DMS 273 treated with DMSO at 0.1 percent for 48 hours (cell line): Measurements from ENCODE around the gene PCP2.
A peak's percentile ranks its signal among the peaks of the same experiment; 100 is the strongest.
"Not testable (repeated sequence)": the region's sequence is repeated elsewhere in the genome, so short reads cannot be mapped to it uniquely, and the experiment has no call there.

Experiments
- DNase-seq: peaks from one replicate; lab custom pipeline; 2025; lab: John Stamatoyannopoulos, UW

PCP2 gene

DNA sequence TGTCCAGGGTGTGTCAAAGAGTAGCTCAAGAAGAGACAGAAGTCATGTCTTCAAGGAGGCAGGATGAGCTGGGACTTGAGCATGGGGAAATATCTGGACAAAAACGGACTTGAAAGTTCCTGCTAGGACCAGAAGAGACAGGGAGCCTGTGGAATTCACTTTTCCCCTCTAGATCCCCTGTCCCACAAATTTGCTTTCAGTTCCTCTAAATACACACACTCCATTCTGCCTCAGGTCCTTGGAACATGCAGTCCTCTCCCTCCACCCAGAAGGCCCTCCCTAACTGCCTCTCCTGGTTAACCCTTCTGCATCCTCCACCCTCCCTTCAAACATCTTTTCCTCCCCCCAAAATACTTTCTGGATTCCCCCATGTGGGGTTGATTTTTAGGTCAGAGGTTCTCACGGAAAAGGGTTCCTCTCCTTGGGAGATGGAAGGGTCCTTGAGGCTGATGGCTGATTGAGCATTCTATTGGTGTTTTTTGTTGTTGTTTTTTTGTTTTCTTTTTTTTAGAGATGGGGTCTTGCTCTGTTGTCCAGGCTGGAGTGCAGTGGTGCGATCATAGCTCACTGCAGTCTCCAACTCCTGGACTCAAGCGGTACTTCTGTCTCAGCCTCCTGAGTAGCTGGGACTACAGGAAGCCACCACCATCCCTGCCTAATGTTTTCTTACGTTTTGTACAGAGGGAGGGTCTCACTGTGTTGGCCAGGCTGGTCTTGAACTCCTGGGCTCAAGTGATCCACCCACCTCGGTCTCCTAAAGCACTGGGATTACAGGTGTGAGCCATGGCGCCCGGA, 28.4 kb upstream of the PCP2 start:
- DNase-seq, result no peak

- DNase-seq, result peak; percentile 16
These were observed 24.7 kb upstream of the PCP2 start for GRCh38 chr19:7658219-7658686.

- DNase-seq, result no peak
These were observed 23.7 kb upstream of the PCP2 start for GRCh38 chr19:7657131-7657751.

DNA sequence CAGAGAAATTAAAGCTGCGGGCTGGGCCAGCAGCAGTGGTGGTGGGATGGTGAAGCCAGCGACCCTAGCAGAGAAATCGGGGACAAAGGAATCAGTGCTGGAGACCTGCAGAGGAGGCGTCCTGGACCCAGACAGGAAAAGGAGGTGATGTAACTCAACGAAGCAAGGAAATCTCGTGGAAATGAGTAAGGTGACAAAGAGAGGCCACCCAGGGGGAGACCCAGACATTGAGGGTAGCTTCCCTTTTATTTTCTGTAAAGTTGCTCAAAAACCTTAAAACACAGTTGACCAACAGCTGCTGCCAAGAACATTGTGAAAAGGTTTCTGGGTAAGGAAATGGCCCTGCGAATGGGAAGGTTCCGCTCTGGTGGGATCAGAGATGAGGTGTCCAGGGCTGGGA, 22.1 kb upstream of the PCP2 start:
- no peak for DNase-seq

- no peak for DNase-seq
These were observed 20.9 kb upstream of the PCP2 start for GRCh38 chr19:7654401-7654800.

GRCh38 chr19:7652061-7652641, 18.6 kb upstream of the PCP2 start:
- no peak for DNase-seq

DNA sequence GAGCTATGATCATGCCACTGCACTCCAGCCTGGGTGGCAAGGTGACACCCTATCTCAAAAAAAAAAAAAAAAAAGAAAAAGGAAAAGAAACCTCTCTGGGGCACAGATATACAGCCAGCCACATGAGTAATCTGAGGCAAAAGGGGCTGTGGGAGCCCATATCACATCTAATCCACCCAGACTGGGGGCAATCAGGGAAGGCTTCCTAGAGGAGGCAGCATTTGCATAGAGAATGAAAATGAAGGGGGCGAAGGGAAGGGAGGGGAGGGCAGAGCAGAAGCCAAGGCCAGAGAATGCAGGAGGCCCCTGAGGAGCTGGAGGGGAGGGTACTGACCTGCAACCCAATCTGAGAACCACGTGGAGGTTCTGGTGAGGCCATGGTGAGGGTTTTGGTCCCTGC, 16.6 kb upstream of the PCP2 start:
- no peak for DNase-seq

DNA sequence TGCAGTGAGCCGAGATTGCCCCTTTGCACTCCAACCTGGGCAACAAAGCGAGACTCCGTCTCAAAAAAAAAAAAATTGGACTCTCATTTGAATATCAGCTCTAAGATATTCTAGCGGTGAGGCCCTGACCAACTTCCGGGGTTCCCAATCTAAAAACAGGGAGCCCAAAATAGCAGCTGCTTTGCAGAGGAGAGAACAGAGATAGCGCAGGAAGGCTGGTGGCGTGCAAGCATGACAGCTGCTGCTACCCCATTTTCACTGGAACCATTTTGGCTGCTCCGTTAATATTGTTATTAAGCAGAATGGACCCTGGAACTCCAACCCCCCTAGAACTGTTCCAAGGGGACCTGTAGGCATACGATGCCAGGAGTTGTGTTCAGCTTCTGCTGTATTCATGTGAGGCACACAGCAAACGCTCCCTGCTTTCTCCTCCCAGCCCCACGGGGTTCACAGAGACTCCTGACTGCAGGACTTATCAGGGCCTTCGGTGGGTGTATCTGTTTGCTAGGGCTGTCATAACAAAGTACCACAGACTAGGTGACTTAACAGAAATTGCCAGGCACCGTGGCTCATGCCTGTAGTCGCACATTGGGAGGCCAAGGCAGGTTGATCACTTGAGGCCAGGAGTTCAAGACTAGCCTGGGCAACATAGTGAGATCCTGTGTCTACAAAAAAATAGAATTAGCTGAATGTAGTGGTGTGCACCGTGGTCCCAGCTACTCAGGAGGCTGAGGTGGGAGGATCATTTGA, 14.9 kb upstream of the PCP2 start:
- no peak for DNase-seq

DNA sequence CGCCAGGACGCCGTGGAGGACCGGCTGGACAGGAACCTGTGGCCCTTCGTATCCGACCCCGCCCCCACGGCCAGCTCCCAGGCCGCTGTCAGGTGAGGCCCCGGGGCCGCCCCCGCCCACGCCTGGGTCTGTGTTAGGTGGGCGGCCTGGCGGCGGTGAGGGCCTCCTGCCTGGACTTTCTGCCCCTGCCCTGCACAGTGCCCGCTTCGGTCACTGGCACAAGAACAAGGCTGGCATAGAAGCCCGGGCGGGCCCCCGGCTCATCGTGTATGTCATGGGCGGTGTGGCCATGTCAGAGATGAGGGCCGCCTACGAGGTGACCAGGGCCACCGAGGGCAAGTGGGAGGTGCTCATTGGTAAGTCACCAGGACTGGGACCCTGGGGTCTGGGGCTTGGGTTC, 13.6 kb upstream of the PCP2 start:
- no peak for DNase-seq

DNA sequence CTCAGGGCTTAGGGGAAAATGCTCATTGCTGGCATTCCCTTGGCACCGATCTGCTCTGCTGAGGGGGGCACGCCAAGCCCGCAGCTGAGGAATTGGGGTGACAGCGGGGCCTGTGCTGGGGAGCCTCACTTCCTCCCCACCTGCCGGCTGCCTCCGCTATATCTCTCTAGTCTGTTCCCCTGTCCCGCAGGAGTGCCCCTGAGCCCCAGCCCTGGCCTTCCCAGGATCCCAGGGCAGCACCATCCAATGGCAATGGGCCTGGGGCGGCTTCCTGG, 12.8 kb upstream of the PCP2 start:
- DNase-seq, result no peak

DNA sequence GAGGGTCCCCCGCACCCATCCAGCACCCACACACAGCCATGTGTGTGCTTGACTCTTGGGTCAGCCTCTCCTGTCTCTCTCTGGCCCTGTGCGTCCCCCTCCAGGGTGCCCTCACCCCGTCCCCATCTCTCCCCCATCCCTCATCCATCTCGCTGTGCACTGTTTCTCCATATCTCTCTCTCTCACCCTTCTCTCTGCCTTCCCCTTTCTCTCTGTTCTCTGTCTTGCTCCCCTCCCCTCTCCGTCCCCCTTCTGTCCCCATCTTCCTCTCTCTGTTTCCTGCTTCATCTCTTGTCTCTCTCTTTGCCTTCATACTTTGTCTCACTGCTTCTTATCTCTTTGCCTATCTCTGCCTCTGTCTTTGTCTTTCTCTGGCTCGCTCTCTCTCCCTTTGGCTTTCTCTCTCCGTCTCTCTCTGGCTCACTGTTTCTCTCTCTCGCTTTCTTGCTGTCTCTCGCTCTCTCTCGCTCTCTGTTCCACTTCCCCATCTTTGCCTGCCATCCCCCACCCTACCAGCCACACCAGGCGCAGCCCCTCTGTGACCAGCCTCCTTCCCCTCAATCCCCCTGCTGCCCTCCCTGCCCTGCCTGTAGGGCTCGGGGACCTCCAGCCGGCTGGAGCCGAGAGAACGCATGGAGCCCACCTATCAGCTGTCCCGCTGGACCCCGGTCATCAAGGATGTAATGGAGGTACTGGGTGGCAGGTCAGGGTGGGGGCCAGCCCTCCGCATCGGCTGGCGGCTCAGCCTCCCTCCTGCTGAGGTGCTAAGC, 12.3 kb upstream of the PCP2 start:
- no peak for DNase-seq

- no peak for DNase-seq
These were observed 11.6 kb upstream of the PCP2 start for GRCh38 chr19:7645163-7645562.

DNA sequence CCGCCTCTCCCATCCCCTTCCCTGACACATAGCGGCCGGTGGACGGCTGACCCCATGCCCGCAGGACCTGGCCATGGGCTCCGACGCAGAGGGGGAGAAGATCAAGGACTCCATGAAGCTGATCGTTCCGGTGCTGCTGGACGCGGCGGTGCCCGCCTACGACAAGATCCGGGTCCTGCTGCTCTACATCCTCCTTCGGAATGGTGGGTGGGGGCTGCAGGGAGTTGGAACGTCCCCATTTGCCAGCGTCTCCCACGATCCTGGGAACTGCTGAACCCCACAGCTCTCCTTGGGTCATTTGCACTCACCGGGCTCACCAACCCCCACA, 11.0 kb upstream of the PCP2 start:
- DNase-seq, result no peak

GRCh38 chr19:7643629-7644549, 10.4 kb upstream of the PCP2 start:
- DNase-seq, result not testable (repeated sequence)

DNA sequence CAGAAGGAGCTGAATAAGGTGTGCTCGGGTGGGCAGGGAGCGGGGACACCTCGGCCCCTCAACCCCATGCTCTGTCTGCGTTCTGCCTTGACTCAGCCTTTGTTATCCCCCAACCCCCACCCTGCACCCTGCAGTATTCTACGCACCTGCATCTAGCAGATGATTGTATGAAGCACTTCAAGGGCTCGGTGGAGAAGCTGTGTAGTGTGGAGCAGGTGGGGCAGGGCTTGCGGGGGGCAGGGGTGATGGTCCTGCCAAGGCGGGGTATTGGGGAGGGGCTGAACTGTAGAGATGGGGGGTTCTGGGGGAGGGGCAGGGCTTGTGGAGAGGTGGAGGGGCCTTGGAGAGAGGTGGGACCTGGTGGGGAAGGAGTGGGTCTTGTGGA, 9.5 kb upstream of the PCP2 start:
- no peak for DNase-seq

GRCh38 chr19:7642295-7643030, 8.9 kb upstream of the PCP2 start:
- no peak for DNase-seq

- no peak for DNase-seq
These were observed 8.1 kb upstream of the PCP2 start for GRCh38 chr19:7641290-7642276.

DNA sequence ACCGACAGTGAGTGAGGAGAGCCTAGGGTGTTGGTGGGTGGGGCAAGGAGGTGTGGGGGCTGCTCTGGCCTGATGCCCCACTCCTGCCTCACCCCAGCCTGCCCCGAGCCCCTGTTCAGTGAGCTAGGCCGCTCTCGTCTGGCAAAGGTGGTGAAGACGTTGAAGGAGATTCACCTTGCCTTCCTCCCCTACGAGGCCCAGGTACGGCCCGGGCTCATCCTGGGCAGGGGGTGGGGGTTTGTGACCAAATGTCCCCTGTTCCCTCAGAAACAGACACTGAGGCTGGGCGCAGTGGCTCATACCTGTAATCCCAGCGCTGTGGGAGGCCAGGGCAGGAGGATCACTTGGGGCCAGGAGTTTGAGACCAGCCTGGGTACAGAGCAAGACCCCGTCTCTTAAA, 7.3 kb upstream of the PCP2 start:
- no peak for DNase-seq

GRCh38 chr19:7639863-7640348, 6.4 kb upstream of the PCP2 start:
- DNase-seq, result no peak
